HG03457 (cell line): Measurements from ENCODE around the gene PRKCH.

Experiments
- ATAC-seq: cut with Tn5 transposase; IDR thresholded peaks from one replicate; pipeline ENCODE4 v1.9.1; 2021; ENCODE audit warnings: moderate number of reproducible peaks; ENCODE audit not compliant: unreplicated experiment

The PRKCH gene

DNA sequence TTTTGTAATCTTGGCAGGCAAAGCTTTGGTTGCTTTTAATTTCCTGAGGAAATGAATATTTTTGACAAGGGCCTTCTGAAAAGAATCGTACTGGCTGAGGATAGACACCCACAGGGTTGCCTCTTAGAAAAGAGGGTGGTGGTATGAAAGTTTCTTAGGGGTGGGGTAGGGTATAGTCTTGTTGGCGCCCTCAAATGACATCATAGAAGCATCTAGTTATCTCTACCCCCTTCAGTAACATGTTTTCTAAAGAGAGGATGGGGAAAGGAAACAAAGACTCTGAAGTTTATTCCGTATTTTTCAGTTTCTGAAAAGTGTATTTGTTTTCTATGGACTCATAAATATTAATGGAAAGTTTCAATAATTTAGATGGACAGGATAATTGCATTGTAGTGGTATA is 13.7 kb downstream of the PRKCH start:
- ATAC-seq = no peak

DNA sequence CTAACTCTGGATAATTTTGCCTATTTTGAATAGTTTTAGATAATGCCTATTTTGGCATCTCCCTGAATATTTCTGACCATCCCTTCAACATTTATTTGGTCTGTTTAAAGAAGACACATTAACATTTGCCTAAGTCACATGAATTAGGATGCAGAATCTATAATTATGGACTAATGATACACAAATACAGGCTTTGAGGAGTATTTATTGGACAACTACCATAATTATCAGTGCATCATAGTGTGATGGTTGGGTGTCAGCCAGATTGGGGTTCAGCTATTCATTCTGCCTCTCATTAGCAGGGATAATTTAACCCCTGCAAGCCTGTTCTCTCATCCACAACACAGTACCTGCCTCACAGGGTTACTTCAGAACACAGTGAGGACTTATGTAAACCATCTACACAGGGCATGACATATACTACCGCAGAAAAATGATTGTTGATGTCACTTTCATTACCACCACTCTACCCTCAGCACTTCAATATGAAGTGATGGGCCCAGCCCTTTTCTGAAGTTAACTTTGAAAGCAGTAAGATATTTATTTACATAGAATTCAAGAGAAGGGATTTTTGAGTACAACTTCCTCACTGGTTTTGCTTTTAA is 14.4 kb downstream of the PRKCH start:
- no peak for ATAC-seq

DNA sequence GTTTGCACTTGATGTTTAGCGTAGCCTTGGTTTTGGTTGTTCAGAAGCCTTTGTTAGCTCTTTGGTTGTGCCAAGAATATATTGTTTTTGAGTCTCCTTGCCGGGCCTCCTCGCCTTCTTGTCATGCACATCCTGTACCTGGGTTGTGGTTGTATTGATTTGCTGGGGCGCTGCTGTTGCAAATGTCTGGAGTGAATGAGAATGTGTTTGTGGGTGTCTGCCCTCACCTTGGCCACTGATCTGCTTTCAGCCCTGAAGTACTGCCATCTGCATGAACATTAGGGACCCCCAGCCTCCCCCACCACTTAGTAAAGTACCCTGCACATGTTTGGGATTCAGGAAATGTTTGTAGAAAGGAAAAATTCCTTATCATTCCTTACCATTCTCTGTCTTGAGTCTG is 16.5 kb downstream of the PRKCH start:
- no peak for ATAC-seq

DNA sequence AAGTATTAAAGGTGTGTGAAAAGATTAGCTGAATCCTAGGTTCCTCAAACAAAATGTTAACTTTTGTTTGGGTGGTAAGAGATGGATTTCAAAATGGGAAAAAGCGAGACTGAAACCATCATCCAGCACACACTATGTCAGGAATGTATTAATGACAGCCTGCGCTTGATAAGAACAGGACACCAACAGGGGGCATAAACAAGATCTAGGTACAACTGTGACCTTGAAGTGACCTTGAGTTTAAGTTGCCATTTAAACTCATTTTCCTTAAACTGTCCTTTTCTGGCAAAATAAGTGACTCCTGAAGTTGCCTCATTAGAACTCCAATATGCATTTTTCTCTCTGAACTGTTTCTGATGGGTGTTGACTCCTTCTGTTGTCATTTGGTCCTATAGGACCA is 17.1 kb downstream of the PRKCH start:
- no peak for ATAC-seq

DNA sequence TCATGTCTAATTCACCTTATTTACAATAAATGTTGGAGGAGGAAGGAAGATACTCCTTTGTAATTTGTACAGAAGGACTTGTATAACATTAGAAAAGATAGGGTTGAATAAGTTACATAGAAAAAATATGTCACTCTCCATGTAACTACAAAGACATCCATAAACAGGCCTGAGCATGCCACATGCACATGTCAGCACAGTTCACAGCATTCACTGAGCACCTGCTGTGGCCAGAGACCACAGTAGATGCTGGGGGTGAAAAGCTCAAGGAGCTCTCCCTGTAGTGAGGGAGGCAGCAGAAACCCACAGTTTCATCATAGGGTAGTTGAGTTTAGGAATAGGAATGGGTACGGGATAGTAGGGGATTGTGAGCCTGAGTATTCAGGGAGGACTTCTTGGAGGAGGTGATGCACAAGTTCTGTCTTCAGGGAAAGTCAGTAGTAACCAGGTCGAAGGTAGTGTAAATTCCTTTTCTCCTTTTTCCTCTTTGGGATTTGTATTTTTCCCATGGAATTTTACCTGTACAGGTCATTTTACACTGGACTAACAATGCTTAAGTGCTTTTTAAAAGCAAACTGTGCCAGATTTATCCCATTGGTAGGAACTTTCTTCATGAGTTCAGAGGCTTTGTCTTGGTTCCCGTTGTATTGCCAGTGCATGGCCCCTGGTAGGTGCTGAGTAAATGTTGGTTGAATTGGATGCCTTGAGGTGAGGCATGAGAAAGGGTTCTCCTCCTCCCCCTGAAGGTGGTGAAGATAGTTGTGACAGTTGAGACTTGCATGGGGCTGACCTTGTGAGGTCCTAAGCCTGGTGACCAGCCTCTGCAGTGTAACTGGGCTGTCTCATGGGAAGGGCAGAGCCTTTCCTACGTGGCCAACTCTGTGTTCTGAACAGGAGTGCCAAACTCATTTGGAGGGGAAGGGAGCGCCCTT is 20.2 kb downstream of the PRKCH start:
- no peak for ATAC-seq

DNA sequence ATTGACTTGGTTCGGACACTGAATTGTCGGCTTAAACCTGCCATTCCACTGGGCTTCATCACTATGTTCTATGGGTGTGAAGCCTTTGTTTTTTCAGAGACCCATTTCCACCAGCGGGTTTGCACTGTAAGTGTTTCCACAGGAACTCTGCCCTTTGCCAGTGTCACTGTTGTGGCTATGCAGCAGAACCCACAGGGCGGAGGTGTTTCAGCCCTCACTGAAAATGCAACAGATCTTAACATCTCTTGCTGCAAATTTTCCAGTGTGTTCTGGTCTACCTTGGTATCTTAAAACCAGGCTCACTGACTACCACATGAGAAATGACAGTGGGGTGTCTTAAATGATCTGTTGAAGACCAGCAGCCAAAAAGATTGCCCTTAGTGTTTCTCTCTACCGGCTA is 21.1 kb downstream of the PRKCH start:
- ATAC-seq = no peak

DNA sequence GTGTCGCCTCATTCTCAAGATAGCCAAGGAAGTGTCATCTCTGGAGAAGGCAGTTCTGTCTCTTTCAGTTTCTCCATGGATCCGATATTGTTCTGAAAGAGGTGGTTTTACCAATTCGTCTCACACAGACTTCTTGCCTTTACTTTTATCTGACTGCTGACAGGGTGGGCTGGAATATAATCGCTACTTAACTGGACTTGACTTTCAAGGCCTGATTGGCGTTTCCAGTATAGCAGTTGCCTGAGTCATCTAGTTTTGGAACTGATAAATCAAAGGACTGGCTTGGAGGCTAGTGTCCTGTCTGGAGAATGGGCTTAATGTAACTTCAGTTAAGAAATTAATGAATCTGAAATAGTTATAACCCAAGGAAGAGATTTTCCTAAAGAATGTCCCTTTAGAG is 21.6 kb downstream of the PRKCH start:
- no peak for ATAC-seq

DNA sequence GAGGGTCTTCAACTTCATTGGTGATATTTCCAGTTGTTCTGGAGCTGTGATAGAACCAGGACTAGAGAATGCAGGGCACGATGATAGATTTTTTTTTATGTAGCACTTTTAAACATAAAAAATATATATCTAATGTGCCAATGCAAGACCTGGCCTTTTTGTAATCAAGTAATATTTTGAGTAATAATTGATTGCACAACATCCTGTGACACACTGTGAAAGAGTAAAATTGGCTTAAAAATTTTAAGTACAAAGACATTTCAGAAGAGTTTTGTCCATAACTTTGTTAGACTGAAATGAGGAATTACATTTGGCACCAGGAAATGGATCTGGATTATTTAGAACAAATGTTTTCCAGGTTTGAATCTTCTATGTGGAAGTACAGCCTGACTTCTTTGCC is 22.1 kb downstream of the PRKCH start:
- no peak for ATAC-seq

DNA sequence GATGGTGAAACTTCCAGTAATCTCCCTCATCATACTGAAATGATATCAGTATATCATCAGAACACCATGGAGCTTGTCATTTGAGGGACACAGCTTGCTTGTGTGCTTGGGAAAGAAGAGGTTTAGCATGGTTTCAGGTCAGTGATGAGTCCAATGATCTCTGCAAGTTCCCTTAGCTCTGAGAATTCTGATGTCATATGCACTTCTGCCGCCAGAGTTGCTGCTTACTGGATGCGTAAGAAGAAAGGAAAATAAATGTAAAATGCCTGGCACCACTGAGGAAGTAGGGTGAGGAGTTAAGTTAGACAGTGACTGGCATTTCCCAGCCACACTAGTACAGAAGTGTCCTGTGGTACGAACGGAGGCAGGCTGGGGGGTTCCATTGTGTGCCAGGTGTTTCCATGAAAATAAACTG is 22.6 kb downstream of the PRKCH start:
- ATAC-seq = no peak

DNA sequence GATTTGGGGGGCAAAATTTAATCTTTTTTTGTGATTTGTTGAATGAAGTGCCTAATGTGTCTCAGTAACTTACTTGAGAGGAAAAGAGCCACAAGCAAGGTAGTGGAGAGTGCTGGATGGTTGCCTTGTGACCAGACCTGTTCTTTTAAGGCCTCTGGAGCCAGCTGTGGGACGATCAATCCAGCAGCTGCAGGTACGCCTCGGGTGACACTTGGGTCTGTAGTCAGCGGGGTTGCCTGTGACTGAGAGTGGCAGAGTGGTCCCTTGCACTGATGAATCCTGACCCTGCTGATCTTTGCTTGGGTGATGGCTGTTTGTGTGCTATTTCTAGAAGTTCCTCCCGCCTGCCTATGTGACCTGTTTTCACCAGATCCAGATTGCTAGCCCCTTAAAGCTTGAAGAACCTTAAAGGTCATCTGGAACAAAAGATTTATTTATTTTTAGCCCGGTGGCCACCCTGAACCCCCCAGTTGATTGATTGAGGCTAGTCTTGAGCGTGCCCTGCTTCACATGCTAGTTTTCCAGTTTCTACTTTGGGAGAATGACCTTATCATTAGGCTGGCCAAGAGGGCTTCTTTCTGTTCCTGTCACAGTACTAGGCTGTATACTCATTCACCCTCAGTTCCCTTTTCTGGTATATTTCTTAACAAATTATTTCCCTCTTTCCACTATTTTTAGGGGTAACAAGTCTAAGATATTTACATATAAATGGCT is 23.2 kb downstream of the PRKCH start:
- ATAC-seq = no peak

DNA sequence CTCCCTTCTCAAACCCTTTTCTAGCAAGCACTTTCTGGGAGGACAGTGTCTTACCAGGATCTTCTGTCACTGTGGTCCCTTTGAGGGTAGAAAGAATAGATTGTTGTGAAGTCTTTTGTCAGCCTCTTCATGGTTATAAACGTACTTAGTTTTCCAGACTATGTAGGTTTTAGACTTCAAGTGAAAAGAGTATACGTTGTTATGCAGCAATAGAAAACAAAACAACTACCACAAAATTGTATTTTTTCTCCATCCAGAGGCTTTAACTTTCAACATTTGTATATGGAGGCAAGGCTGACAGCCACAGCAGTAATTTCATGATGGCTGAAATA is 23.7 kb downstream of the PRKCH start:
- ATAC-seq = no peak

DNA sequence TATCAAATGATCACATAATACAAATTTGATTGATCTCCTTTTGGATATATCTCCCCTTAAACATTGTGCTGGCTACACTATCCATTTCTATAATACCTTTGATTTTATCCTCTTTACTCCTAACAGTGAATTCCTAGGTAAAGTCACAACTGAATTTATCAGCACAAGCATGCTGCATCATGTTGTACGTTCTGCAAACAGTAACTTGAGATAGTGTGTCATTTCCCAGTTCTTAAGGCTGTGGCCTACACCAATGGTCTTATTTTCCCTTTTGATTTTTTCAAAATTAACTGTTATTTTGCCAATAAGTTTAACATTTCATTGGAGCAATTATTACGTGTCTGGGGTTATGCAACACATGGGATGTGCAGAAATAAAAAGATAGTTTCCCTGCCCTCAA is 24.8 kb downstream of the PRKCH start:
- no peak for ATAC-seq

DNA sequence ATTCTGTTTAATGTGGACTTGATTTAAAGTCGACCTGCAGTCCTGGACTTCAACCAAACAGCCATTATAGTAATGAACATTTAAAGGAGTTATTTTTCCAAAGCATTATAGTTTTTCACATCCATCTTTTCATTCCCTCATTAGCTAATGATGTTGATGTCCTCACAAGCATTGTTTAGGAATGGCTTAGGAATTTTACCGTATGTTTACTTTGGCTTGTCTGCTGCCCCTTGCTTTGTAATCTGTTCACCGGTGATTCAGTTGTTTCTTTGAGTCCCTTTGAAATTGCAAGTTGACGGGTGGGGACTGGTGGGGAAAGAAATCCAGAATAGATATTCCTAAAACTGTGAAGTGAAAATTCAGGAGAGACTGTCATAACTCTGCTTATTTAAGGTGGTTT is 25.4 kb downstream of the PRKCH start:
- no peak for ATAC-seq

DNA sequence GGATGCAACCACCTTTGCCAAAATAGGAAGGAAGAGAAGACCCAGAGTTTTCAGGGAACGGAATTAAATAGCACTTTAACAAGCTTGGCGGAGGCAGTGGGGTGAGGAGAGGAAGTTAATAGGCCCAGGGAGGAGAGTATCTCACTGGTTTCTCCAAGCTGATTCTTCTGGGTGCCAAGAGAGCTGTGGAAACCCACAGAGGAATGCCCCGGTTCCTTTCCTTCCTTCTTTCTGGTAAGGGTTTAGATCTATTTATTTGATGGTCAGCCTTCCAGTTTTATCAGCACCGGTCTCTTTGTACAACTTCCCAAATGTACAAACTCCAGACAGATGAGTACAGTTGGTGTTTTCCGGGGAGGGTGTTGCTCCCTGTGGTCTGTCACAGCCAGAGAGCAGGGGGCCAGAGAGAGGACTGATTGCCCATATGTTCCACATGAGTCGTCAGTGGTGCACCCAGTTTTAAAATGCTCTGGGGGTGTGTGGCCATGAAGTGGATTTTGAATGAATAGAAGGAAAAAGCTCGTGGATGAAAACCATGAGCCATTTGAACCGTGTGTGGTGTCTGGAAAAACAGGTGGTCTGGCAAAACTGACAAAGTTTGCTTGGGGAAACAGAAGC is 26.6 kb downstream of the PRKCH start:
- no peak for ATAC-seq

DNA sequence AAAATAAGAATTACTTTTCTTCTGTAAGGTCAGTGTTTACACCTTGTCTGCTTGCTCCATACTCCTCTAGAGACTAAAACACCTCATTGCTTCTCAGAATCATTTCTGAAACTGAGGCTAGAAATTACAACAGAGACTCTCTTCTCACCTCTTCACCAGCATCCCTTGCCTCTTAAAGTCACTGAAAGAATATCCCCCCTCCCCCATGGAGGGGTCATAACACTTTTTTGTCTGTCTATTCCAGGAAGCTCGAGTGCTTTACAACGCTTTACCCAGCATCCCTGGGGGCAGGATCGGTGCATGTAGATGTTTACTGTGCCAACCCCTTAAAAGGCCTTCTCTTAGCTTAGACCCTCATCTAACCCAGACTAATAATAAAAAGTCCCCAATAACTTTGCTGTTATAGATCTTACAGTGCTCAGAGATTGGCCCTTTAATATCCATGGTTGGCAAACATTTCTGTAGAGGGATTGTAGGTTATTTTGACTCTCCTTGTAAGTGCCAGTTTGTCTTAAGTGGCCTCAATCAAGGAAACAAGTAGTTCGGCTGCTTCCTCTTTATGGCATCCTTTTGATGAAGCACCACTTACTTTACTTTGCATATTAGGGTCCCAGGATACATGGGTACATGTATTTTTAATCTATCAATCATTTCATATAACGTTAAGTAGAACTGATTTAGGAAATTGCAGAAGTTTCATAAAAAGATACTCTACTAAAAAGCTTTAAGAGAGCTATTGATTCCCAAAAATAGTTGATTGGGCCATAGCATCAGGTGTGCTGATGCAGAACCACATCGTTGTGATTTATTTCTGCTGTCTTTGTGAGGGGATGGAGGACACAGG is 29.3 kb downstream of the PRKCH start:
- ATAC-seq = no peak

DNA sequence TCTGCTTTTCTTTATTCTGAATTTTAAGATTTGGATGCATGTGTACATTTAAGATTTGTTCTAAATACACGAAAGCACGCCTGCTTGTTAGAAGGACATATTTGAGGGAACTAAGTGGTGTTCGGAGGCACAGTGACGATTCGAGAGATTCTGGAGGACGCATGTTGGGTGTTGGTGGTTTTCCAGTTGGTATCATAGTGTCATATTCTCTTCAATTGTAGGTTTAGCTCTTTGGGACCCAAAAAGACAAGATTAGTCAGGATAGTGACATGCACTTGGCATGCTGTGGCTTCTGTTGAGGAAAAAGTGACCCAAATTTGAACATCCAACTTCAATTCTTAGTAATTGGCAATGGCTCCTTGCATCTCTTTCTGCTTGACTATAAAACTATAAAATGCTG is 30.1 kb downstream of the PRKCH start:
- ATAC-seq = no peak

DNA sequence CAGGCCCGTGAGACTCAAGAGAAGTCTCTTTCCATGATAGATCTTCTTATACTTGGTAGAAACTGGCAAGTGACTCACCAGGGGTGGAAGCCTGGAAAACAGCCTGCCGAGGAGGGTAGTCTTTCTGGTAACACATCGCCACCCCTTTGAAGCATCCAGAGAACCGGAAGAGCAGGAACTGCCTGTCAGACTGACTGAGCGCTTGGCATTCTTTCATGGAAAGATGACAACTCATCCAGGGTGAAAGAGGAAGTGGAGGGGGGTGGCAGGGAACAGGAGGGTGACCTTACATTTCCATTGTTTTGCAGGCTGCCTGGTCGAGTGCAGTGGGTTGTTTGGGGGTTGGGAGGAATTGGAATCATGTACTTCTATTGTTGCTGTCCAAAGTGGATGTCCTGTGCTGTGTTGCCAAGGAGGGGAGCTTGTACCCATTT is 34.5 kb downstream of the PRKCH start:
- no peak for ATAC-seq

DNA sequence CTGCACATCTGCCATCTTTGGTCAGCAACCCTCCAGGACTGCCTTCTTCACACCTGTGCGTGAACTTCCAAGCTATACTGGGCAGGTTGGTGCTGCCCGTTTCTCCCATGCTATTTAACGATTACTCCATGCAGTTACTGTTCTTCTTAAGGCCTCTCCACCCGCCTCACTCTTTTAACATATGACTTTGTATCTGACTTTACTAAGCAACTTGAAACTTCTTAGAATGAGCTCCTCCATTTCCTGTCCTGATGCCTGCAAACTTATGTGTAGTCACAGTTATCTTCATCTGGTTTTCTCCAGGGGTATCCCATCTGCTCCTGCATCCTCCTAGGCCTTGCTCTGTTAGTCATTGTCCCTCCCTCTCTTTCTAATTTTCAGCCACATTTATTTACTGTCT is 35.7 kb downstream of the PRKCH start:
- no peak for ATAC-seq

DNA sequence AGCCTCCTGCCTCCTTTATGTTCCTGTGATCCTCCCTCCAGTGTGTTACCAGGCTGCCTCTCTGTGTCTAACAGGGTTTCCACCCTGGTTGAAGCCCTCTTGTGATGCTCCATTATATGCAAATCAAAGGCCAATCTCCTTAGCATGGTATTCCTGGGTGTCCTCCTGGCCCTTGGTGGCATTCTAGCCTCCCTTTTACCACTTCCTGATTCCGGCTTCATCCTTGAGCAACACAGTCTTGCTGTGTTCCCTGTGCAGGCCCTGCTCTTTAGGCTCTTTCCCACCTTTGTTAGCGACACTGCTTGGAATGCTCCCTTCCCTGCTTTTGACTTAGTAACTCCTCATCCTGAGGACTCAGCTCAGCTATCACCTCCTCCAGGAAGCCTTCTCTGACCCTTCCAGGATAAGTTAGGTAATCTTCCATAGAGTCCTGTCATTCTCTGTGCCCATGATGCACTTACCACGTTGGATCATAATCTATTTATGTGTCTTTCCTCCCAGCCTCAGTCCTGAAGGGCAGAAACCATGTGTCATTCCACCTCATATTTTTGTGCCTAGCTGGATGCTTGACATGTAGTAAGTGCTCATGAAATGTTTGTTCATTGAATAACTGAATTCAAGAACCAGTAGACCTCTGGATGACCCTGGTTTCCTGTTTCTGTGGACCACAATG is 37.3 kb downstream of the PRKCH start:
- no peak for ATAC-seq
